Thoracic aorta (tissue), 2 donors: ENCODE results near the gene PRRC2B. TPM values are rescaled to one million over a fixed set of nuclear protein-coding genes. Genes with fewer than 3 reads are reported as not detected.
A peak's percentile ranks its signal among the peaks of the same experiment; 100 is the strongest.

Source experiments
- ATAC-seq: fragments of 150-250 bp; one replicate; pipeline ENCODE4 v1.8.0; 2017; ENCODE audit warnings: low read depth; ENCODE audit not compliant: insufficient number of reproducible peaks, low FRiP score
- DNase-seq: peaks from one replicate; pipeline ENCODE4 v3.0.0-alpha.2; 2020; ENCODE audit warnings: low spot score
- H3K27ac ChIP-seq, 2 donors: fragments of 200-600 bp; sonication (generic); 1 replicate in 1 of 2; 2 replicates in 1 of 2; pipeline ENCODE4 v1.5.1; 2016; ENCODE audit warnings: mild to moderate bottlenecking in 2 of 2, moderate library complexity in 2 of 2
- H3K27me3 ChIP-seq: fragments of 200-600 bp; sonication (generic); replicated peaks from 2 replicates; pipeline ENCODE4 v1.6.0; 2016; ENCODE audit warnings: mild to moderate bottlenecking; ENCODE audit not compliant: insufficient read depth
- H3K36me3 ChIP-seq: fragments of 200-600 bp; sonication (generic); one replicate; pipeline ENCODE4 v1.5.1; 2016
- H3K4me1 ChIP-seq, 2 donors: fragments of 200-600 bp; sonication (generic); 1 replicate in 1 of 2; 2 replicates in 1 of 2; pipeline versions ENCODE4 v1.5.1 to v1.6.0; 2016; ENCODE audit warnings: low read depth in 2 of 2, mild to moderate bottlenecking in 1 of 2; ENCODE audit not compliant: control insufficient read depth in 1 of 2
- H3K4me3 ChIP-seq: fragments of 200-600 bp; sonication (generic); 2 replicates; pipeline ENCODE4 v1.5.1; 2016; ENCODE audit warnings: mild to moderate bottlenecking
- H3K9me3 ChIP-seq: fragments of 200-600 bp; sonication (generic); 2 replicates; pipeline ENCODE4 v1.5.1; 2016
- CTCF ChIP-seq: fragments of 200-600 bp; sonication (generic); IDR thresholded peaks from one replicate; pipeline ENCODE4 v1.5.1; 2019; ENCODE audit warnings: antibody characterized with exemption
- total RNA-seq, 2 donors: library from RNA; depleted of rRNA; stranded (reverse); fragments of >200 nt; gene quantifications; one replicate each; pipeline versions ENCODE4 v1.1.0 to v1.2.3, GENCODE V29; 2016

The PRRC2B gene
- total RNA-seq, 2 donors from 2014 or later: 162 to 198 TPM

GRCh38 chr9:131405428-131405827 lies 11.5 kb downstream of the PRRC2B start:
- ATAC-seq (no peak), DNase-seq (no peak)
- TF ChIP-seq CTCF: no peak
- no peaks in the 10 kb centered on the region for H3K27me3 ChIP-seq
- H3K36me3 ChIP-seq: no peaks in the 10 kb centered on the region
- H3K9me3 ChIP-seq: no peaks in the 10 kb centered on the region
- H3K4me1 ChIP-seq: peaks cover 83 to 99% of the 10 kb centered on the region in 2 donors
- H3K4me3 ChIP-seq: peak overlapping the region; percentile 42
- H3K27ac ChIP-seq: peak overlapping the region in 1 of 2 donors; percentile 47

GRCh38 chr9:131405858-131406537 lies 12.1 kb downstream of the PRRC2B start:
- ATAC-seq (no peak), DNase-seq (no peak)

DNA sequence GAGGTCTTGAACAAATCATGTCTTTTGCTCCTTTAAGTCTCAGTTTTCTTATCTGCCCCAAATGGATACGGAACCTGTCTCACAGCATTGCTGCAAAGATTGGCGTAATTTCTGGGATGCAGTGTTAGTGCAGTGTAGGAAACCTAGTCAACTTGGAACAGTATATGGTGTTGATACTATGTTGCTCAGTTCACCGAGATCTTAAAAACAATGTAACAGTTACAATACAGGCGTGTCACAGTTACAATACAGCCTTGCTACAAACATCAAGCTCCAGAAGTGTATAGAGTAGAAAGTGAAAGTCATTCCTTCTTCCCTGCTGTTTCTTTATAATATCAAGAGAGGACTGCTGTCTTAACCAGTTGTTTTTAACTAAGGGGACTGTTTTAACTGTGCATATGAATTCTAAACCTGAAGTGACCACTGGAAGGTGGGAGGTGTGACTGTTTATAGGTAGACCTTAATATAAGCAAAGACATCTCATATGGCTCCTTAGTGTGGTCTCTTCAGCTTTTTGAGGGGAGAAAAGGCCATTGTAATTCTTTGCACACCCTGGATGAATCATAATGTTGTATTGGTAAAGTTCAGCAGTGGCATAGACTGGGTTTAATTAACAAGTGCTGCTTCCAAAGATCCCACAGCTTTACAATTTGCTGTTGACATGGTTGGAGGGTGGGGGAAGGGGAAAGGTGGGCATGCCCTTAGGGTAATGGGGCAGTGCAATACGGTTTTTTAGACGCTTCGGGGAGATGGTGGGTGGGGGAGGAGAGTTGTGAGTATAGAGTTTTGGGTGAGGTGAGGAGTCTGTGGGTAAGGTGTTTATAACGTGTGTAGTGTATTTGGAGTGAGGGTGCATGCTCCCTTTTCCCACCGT lies 12.9 kb downstream of the PRRC2B start:
- H3K27me3 ChIP-seq: no peaks in the 10 kb centered on the region
- DNase-seq: no peak
- H3K4me3 ChIP-seq: peak overlapping the region; percentile 42
- H3K4me1 ChIP-seq: peaks cover 74 to 97% of the 10 kb centered on the region in 2 donors
- no peaks in the 10 kb centered on the region for H3K9me3 ChIP-seq
- no peaks in the 10 kb centered on the region for H3K36me3 ChIP-seq
- no peak for ATAC-seq
- TF ChIP-seq CTCF: no peak
- H3K27ac ChIP-seq: peak overlapping the region; percentile 47 to 59

More at GRCh38 chr9:131405858-131406537, 12.1 kb downstream of the PRRC2B start:
- Histone ChIP-seq H3K36me3 (no peaks in the 10 kb centered on the region), H3K27me3 (no peaks in the 10 kb centered on the region), H3K27ac (peak overlapping the region in 1 of 2 donors; percentile 47), H3K9me3 (no peaks in the 10 kb centered on the region), H3K4me3 (peak overlapping the region; percentile 42), H3K4me1 (peaks cover 79 to 99% of the 10 kb centered on the region in 2 donors)
- TF ChIP-seq CTCF: no peak

- H3K36me3 ChIP-seq: no peaks in the 10 kb centered on the region
- no peaks in the 10 kb centered on the region for H3K27me3 ChIP-seq
- H3K9me3 ChIP-seq: no peaks in the 10 kb centered on the region
- ATAC-seq: no peak
- peaks cover 66 to 94% of the 10 kb centered on the region in 2 donors for H3K4me1 ChIP-seq
- peak overlapping the region; percentile 47 to 59 for H3K27ac ChIP-seq
- TF ChIP-seq CTCF: peak; percentile 41
- H3K4me3 ChIP-seq: peak overlapping the region; percentile 42
- no peak for DNase-seq
These were observed 13.9 kb downstream of the PRRC2B start for GRCh38 chr9:131407717-131408195.

DNA sequence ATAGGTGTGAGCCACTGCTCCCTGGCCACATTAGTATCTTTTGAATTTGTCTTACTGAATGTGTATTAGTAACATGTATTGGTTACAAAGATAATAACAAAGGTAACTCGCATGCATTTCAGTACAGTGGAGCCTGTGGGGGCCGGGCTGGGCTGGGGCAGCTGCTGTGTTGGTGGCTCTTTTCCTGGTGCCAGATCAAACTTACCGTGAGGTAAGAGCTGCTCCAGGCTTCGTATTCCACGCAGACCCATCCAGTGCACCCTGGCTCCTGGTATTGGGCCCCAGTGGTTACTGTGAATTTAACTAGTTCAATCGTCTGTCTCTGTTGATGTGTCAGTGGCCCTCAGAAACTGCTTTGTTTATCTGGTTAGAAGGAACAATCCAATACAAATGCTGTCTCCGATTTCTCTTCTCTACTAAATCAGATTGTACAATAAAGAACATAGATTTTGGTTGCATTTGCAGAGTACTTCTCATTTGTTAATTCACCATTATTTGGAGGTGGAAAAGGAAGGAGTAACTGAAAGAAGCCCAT lies 15.6 kb downstream of the PRRC2B start:
- Histone ChIP-seq H3K27me3 (no peaks in the 10 kb centered on the region), H3K4me3 (no peak overlapping the region), H3K27ac (no peak overlapping the region), H3K36me3 (no peaks in the 10 kb centered on the region), H3K4me1 (peaks cover 50 to 82% of the 10 kb centered on the region in 2 donors), H3K9me3 (no peaks in the 10 kb centered on the region)
- ATAC-seq (no peak), DNase-seq (no peak)
- no peak for TF ChIP-seq CTCF
